Endometrial microvascular endothelial cells (primary cell): ENCODE results near the gene MYADML2. TPM values are rescaled to one million over a fixed set of nuclear protein-coding genes. Genes with fewer than 3 reads are reported as not detected.

Source experiments
- in situ Hi-C: cut with HindIII; loops from 2 replicates; pipeline ENCODE4 v1.10.0; 2017; ENCODE audit warnings: low sequenced_read_pairs, low pct_unique_long_range_greater_than_20kb; ENCODE audit errors: inconsistent ontology term
- total RNA-seq: library from RNA; depleted of rRNA; stranded (reverse); fragments of >200 nt; gene quantifications from one replicate; pipeline ENCODE4 v1.2.3, GENCODE V29; 2015; ENCODE audit errors: inconsistent ontology term

MYADML2 gene
- total RNA-seq, 1 donor from 2014 or later: not detected

DNA sequence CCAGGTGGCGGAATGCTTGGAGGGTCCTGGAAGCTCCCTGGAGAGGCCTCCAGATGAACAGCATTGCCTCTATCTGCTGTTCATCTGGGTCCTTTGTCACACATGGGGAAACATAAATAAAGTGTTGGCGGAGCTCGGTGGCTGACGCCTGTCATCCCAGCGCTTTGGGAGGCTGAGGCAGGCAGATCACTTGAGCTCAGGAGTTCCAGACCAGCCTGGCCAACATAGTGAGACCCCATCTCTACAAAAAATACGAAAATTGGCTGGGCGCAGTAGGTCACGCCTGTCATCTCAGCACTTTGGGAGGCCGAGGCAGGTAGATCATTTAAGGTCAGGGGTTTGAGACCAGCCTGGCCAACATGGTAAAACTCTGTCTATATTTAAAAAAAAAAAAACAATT, 2.2 kb downstream of the MYADML2 start:
- in situ Hi-C loops: no loop called here

- in situ Hi-C loops: no loop called here
Observed at GRCh38 chr17:81942167-81942553, 4.9 kb downstream of the MYADML2 start.

DNA sequence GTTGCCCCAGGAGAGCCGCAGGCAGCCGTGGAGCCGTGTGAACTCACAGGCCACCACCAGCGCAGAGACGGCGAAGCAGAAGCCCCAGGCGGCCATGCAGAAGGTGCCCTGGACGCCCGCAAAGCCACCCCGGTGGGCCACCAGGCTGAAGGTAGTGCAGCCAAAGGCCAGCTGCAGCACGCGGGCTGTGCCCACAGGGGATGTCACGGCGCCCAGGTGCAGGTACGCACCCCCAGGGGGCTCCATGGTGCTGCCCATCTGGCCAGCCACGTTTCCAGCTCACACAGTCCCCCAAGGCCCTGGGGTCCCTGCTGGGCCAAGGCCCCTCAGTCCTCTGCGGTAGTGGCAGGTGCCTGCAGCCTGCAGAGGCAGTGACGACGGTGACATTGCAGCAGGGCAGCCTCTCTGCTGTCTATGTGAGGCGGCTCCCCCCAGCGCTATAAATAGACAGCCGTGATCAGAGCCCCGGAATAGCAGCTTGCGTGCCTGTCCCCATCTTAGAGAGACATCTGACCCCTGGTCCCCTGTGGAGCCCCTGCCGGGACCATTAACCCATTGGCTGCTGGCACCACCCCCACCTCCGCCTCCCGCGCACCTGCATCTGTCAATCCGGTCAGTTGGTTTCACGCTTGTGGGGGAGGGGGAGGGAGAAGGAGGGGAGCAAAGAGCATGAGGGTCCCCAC, 5.4 kb downstream of the MYADML2 start:
- in situ Hi-C loops: no loop called here

DNA sequence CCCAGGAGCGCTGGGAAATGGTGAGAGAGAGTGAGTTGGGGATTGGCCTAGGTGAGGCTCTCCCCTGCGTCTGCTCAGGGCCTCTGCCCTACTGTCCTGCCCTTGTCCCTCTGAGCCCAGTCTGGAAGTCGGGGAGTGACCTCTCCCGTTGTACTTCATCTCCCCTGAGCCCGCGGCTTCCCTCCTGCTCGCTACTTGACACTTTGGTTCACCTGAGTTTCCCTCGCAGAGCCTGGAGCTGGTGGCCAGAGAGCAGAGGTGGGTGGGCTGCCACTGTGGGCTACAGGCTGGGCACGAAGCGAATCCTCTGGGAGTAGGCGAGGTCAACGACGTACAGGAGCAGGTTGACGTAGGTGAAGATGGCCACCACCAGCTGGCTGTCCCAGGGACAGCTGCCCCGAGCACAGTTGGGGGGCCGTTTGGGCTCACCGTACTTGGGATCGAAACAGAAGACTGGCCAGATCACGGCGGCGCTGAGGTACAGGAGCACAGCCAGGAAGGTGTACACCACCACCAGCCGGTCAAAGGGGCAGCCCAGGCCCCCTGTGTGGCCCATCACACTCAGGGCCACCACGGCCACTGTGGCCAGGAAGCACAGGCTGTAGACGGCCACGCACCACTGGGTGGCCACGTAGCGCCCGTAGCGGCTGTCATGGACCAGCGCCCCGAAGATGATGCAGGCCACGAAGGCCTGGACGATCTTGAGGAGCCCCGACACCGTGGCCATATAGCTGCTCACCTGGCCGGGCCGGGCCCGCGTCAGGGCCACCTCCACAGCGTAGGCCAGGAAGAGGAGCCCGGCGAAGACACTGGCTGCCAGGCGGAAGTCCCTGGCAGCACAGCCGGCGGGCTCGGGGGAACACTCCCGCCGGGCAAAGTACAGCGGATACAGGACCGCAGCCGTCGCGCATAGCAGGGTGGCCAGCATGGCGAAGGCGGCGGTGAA, 6.2 kb downstream of the MYADML2 start:
- in situ Hi-C loops: no loop called here

DNA sequence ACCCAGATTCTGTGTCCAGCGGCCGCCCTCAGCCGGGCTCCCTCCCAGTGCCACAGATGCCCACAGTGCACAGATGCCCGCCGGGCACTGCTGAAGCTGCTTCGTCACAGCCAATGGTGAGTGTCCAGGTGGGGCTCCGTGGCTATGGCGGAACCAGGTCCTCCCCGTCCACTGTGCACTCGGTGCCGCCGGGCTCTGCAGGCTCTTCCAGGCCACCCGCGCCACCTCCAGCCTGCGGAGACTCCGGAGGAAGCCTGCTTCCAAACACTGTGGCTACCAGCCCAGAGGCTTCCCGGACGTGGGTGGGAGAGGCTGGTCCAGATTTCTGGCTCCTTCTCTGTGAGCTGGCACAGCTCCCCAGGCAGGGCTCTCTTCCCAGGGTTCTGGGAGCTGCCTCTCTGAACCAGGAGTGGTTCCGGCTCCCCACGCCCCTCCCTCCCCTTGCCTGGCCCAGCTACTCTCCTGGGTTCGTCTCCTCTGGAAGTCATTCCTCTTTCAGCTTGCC, 7.1 kb downstream of the MYADML2 start:
- in situ Hi-C loops: no loop called here

DNA sequence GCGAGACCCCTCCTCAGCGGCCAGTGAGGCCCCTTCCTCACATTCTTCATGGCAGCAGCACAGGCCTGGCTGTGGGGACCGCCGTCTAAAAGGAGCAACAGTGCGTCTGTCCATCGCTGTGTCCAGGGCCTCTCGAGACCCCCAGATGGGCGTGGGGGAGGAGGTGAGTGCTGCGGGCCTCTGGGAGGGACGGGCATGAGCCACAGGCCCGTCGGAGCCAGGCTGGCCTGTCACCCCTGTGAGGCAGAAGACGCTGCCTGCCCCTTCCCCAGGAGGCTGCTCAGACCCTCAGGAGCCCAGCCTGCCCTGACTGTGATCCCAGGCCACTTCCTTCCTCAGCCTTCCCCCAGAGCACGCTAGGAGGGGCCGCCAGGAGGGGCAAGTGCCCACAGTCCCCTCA, 7.8 kb downstream of the MYADML2 start:
- in situ Hi-C loops: no loop called here

- in situ Hi-C loops: no loop called here
Observed at GRCh38 chr17:81935709-81936084, 11.3 kb downstream of the MYADML2 start.

- in situ Hi-C loops: no loop called here
Observed at GRCh38 chr17:81934850-81935708, 12.0 kb downstream of the MYADML2 start.

GRCh38 chr17:81934098-81934757, 12.8 kb downstream of the MYADML2 start:
- in situ Hi-C loops: no loop called here

DNA sequence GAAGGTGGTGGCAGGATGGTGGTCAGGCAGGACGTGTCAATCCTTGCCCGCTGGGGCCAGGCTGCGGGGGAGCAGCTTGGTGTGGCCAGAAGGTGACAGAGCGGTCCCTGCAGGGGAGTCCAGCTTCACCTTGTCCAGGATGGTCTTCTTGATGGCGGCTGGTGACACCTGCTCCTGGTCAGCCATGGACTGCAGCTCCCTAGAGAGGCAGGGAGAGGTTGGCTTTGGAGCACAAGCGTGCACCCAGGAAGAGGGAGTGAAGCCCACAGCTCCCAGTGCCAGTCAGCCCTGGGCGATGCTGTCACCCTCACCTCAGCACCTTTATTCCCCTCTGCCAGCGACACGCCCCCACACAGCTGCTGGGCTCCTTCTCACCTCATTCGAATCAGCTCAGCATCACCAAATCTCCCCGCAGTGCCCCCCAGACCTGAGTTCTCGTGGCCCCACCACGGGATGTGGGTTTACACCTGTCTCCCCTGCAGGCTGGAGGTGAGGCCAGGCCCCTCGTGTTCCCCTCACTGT, 13.8 kb downstream of the MYADML2 start:
- in situ Hi-C loops: no loop called here

GRCh38 chr17:81932333-81932983, 14.6 kb downstream of the MYADML2 start:
- in situ Hi-C loops: no loop called here

- in situ Hi-C loops: no loop called here
Observed at GRCh38 chr17:81931557-81932332, 15.3 kb downstream of the MYADML2 start.

GRCh38 chr17:81931189-81931556, 15.9 kb downstream of the MYADML2 start:
- in situ Hi-C loops: no loop called here

GRCh38 chr17:81930142-81931125, 16.6 kb downstream of the MYADML2 start:
- in situ Hi-C loops: no loop called here

- in situ Hi-C loops: no loop called here
Observed at GRCh38 chr17:81929253-81930141, 17.5 kb downstream of the MYADML2 start.
